Measurements from ENCODE around the gene CNOT1.

DNA sequence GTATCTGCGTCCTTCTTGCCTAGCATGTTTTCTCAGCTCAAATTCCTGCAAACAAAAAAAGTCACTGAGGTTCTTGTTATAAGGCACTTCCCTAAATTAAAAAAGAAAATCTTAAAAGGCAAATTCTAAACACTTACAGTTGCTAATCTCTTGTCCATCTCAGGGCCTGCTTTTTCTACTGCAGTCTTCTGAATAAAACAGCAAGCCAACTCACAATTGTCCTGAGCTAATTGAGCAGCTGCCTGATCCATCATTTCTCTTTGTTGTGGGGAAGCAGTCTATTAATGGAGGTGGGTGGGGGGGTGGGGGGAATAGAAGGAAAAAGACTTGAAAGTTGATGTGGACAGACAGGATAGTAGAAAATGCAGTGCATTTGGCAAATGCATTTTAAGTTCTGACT is 87.3 kb downstream of the CNOT1 start:
- TF ChIP-seq, protein P1, sequence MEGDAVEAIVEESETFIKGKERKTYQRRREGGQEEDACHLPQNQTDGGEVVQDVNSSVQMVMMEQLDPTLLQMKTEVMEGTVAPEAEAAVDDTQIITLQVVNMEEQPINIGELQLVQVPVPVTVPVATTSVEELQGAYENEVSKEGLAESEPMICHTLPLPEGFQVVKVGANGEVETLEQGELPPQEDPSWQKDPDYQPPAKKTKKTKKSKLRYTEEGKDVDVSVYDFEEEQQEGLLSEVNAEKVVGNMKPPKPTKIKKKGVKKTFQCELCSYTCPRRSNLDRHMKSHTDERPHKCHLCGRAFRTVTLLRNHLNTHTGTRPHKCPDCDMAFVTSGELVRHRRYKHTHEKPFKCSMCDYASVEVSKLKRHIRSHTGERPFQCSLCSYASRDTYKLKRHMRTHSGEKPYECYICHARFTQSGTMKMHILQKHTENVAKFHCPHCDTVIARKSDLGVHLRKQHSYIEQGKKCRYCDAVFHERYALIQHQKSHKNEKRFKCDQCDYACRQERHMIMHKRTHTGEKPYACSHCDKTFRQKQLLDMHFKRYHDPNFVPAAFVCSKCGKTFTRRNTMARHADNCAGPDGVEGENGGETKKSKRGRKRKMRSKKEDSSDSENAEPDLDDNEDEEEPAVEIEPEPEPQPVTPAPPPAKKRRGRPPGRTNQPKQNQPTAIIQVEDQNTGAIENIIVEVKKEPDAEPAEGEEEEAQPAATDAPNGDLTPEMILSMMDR (conservative IDR thresholded peaks at IDR 0.05; ENCODE audit: low read depth, low read length) = no peak
- TF ChIP-seq POLR2A (IDR thresholded peaks at IDR 0.05; ENCODE audit: low read depth, low read length) (no peak), RCOR1 (IDR thresholded peaks at IDR 0.05; ENCODE audit: insufficient replicate concordance, low read length) (no peak), MXI1 (IDR thresholded peaks at IDR 0.05; ENCODE audit: borderline replicate concordance, low read depth, low read length) (no peak)

Data from IMR-90 (cell line).